HG02798 (cell line): Measurements from ENCODE around the gene PADI4.

Experiments used
- ATAC-seq: cut with Tn5 transposase; IDR thresholded peaks from one replicate; pipeline ENCODE4 v1.9.1; 2021; ENCODE audit warnings: mild to moderate bottlenecking; ENCODE audit not compliant: unreplicated experiment, poor library complexity

The PADI4 gene

GRCh38 chr1:17412093-17412870 lies 104.3 kb downstream of the PADI4 start:
- no peak for ATAC-seq
